Activated CD4-positive, alpha-beta T cell treated with anti-CD3 and anti-CD28 coated beads, Interleukin-2, amount 10 ng/mL, durations not matched to agents 24 days and 14 days (primary cell): ENCODE results near the gene SERPINB12. TPM values are rescaled to one million over a fixed set of nuclear protein-coding genes. Genes with fewer than 3 reads are reported as not detected.

Experiments
- DNase-seq: peaks from one replicate; pipeline ENCODE4 v3.0.0; 2022
- H3K27ac Mint-ChIP-seq: one replicate; pipeline ENCODE4 v1.8.0; 2022; ENCODE audit warnings: mild to moderate bottlenecking, mixed read lengths
- H3K27me3 Mint-ChIP-seq: one replicate; pipeline ENCODE4 v1.8.0; 2022; ENCODE audit warnings: mixed read lengths
- H3K36me3 Mint-ChIP-seq: one replicate; pipeline ENCODE4 v1.8.0; 2022; ENCODE audit warnings: low read depth, mild to moderate bottlenecking, mixed read lengths
- H3K4me1 Mint-ChIP-seq: one replicate; pipeline ENCODE4 v1.8.0; 2021; ENCODE audit warnings: mixed read lengths
- H3K4me3 Mint-ChIP-seq: one replicate; pipeline ENCODE4 v1.8.0; 2022; ENCODE audit warnings: mild to moderate bottlenecking, moderate library complexity, mixed read lengths
- H3K9me3 Mint-ChIP-seq: one replicate; pipeline ENCODE4 v1.8.0; 2021; ENCODE audit warnings: mixed read lengths
- intact Hi-C: fragments of 100-400 bp; cut with micrococcal nuclease; formaldehyde crosslinking; loops from one replicate; pipeline ENCODE4 v1.15.1; 2023
- total RNA-seq: library from RNA; stranded (reverse); gene quantifications from 2 replicates; pipeline ENCODE4 v1.2.3, GENCODE V29; 2022

The SERPINB12 gene
- total RNA-seq, 1 donor from 2014 or later: not detected

GRCh38 chr18:63592471-63592870, 50.3 kb downstream of the SERPINB12 start:
- Mint-ChIP-seq H3K4me1 (no peaks in the 10 kb centered on the region), H3K27me3 (peaks cover 2% of the 10 kb centered on the region), H3K27ac (no peak overlapping the region), H3K9me3 (no peaks in the 10 kb centered on the region), H3K4me3 (no peak overlapping the region), H3K36me3 (no peaks in the 10 kb centered on the region)
- intact Hi-C loops: no loop called here
- DNase-seq: no peak

- Mint-ChIP-seq H3K36me3 (no peaks in the 10 kb centered on the region), H3K27me3 (peaks cover 2% of the 10 kb centered on the region), H3K27ac (no peak overlapping the region), H3K9me3 (no peaks in the 10 kb centered on the region), H3K4me3 (no peak overlapping the region), H3K4me1 (no peaks in the 10 kb centered on the region)
- intact Hi-C loops: no loop called here
- no peak for DNase-seq
Observed at GRCh38 chr18:63596964-63597363, 54.8 kb downstream of the SERPINB12 start.

GRCh38 chr18:63603355-63603754, 61.2 kb downstream of the SERPINB12 start:
- DNase-seq: no peak
- H3K36me3 Mint-ChIP-seq: no peaks in the 10 kb centered on the region
- no peak overlapping the region for H3K4me3 Mint-ChIP-seq
- no peaks in the 10 kb centered on the region for H3K4me1 Mint-ChIP-seq
- H3K27ac Mint-ChIP-seq: no peak overlapping the region
- no peaks in the 10 kb centered on the region for H3K9me3 Mint-ChIP-seq
- intact Hi-C loops: no loop called here
- H3K27me3 Mint-ChIP-seq: peaks cover 4% of the 10 kb centered on the region

- no peak for DNase-seq
- H3K36me3 Mint-ChIP-seq: no peaks in the 10 kb centered on the region
- no peak overlapping the region for H3K4me3 Mint-ChIP-seq
- peaks cover 4% of the 10 kb centered on the region for H3K27me3 Mint-ChIP-seq
- no peak overlapping the region for H3K27ac Mint-ChIP-seq
- intact Hi-C loops: no loop called here
- no peaks in the 10 kb centered on the region for H3K4me1 Mint-ChIP-seq
- H3K9me3 Mint-ChIP-seq: no peaks in the 10 kb centered on the region
Observed at GRCh38 chr18:63603772-63604171, 61.6 kb downstream of the SERPINB12 start.

- no peak for DNase-seq
Observed at GRCh38 chr18:63604791-63605567, 62.8 kb downstream of the SERPINB12 start.

GRCh38 chr18:63606526-63606925, 64.4 kb downstream of the SERPINB12 start:
- Mint-ChIP-seq H3K9me3 (no peaks in the 10 kb centered on the region), H3K27ac (no peak overlapping the region), H3K4me3 (no peak overlapping the region), H3K36me3 (no peaks in the 10 kb centered on the region), H3K4me1 (no peaks in the 10 kb centered on the region), H3K27me3 (peaks cover 7% of the 10 kb centered on the region)
- intact Hi-C loops: no loop called here
- no peak for DNase-seq

More at GRCh38 chr18:63604791-63605567, 62.8 kb downstream of the SERPINB12 start:
- H3K27me3 Mint-ChIP-seq: peaks cover 4% of the 10 kb centered on the region
- H3K4me1 Mint-ChIP-seq: no peaks in the 10 kb centered on the region
- no peaks in the 10 kb centered on the region for H3K9me3 Mint-ChIP-seq
- H3K4me3 Mint-ChIP-seq: no peak overlapping the region
- no peaks in the 10 kb centered on the region for H3K36me3 Mint-ChIP-seq
- H3K27ac Mint-ChIP-seq: no peak overlapping the region
- intact Hi-C loops: no loop called here

GRCh38 chr18:63613420-63613819, 71.3 kb downstream of the SERPINB12 start:
- no peak for DNase-seq
- no peaks in the 10 kb centered on the region for H3K36me3 Mint-ChIP-seq
- intact Hi-C loops: no loop called here
- H3K27me3 Mint-ChIP-seq: peaks cover 6% of the 10 kb centered on the region
- no peak overlapping the region for H3K4me3 Mint-ChIP-seq
- H3K4me1 Mint-ChIP-seq: no peaks in the 10 kb centered on the region
- H3K9me3 Mint-ChIP-seq: no peaks in the 10 kb centered on the region
- no peak overlapping the region for H3K27ac Mint-ChIP-seq

- no peaks in the 10 kb centered on the region for H3K36me3 Mint-ChIP-seq
- H3K4me1 Mint-ChIP-seq: no peaks in the 10 kb centered on the region
- intact Hi-C loops: no loop called here
- no peak for DNase-seq
- H3K4me3 Mint-ChIP-seq: no peak overlapping the region
- H3K27ac Mint-ChIP-seq: no peak overlapping the region
- H3K27me3 Mint-ChIP-seq: peaks cover 2% of the 10 kb centered on the region
- H3K9me3 Mint-ChIP-seq: no peaks in the 10 kb centered on the region
Observed at GRCh38 chr18:63617049-63617914, 75.1 kb downstream of the SERPINB12 start.

GRCh38 chr18:63617915-63618234, 75.7 kb downstream of the SERPINB12 start:
- intact Hi-C loops: no loop called here
- Mint-ChIP-seq H3K27ac (no peak overlapping the region), H3K4me1 (no peaks in the 10 kb centered on the region), H3K9me3 (peaks cover 2% of the 10 kb centered on the region), H3K4me3 (no peak overlapping the region), H3K36me3 (no peaks in the 10 kb centered on the region), H3K27me3 (peaks cover 2% of the 10 kb centered on the region)
- DNase-seq: no peak

Other genes starting within 250 kb of the SERPINB12 start
- 80.5 and 81.3 TPM in 2 replicates for gene BCL2, start 222.6 kb upstream of the SERPINB12 start, total RNA-seq
- gene KDSR, start 175.2 kb upstream of the SERPINB12 start, total RNA-seq: 83.9 and 86.9 TPM in 2 replicates
- 50.8 and 62.1 TPM in 2 replicates for gene VPS4B, start 119.9 kb upstream of the SERPINB12 start, total RNA-seq
- gene SERPINB5, start 65.4 kb upstream of the SERPINB12 start, total RNA-seq: not detected in 2 replicates
- gene SERPINB13, start 45.0 kb downstream of the SERPINB12 start, total RNA-seq: not detected in 2 replicates
- not detected in 2 replicates for gene SERPINB4, start 101.9 kb downstream of the SERPINB12 start, total RNA-seq
- gene SERPINB3, start 119.5 kb downstream of the SERPINB12 start, total RNA-seq: not detected in 2 replicates
- gene SERPINB11, start 160.6 kb downstream of the SERPINB12 start, total RNA-seq: not detected in 2 replicates
- gene SERPINB7, start 233.0 kb downstream of the SERPINB12 start, total RNA-seq: not detected in 2 replicates